ENCODE results near the gene ABCB8. TPM values are rescaled to one million over a fixed set of nuclear protein-coding genes. Genes with fewer than 3 reads are reported as not detected.
"Not testable (repeated sequence)": the region's sequence is repeated elsewhere in the genome, so short reads cannot be mapped to it uniquely, and the experiment has no call there.

Gene ABCB8
- total RNA-seq, 1 donor from 2014 or later = 32.4 TPM

DNA sequence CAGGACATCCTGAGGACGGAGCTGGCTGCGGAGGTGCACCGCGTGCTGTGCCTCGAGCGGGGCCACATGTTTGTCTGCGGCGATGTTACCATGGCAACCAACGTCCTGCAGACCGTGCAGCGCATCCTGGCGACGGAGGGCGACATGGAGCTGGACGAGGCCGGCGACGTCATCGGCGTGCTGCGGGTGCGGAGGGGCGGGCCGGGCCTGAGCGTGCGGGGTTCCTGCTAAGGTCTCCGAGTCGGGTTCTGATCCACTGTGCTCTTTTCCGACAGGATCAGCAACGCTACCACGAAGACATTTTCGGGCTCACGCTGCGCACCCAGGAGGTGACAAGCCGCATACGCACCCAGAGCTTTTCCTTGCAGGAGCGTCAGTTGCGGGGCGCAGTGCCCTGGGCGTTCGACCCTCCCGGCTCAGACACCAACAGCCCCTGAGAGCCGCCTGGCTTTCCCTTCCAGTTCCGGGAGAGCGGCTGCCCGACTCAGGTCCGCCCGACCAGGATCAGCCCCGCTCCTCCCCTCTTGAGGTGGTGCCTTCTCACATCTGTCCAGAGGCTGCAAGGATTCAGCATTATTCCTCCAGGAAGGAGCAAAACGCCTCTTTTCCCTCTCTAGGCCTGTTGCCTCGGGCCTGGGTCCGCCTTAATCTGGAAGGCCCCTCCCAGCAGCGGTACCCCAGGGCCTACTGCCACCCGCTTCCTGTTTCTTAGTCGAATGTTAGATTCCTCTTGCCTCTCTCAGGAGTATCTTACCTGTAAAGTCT is 14.3 kb upstream of the ABCB8 start:
- DNase-seq (ENCODE audit: low spot score) = peak; percentile 73

DNA sequence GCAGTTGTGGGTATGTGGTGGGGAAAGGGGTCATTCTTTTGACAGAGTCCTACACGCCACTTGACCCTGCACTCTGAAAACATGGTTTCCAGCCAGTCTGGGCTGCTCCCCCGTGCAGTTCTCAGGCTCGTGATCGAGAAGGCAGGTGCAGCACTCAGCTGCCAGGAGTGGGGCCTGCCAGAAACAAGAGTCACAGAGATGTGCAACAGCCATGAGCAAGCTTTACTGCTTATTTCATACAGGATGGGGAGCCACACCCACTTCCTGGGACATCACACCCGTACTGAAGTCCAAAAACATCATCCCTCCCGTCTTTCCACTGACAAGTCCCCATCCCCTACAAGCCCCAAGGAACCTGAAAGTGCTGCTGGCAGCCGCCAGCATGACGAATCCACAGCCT is 13.3 kb upstream of the ABCB8 start:
- no peak for DNase-seq (ENCODE audit: low spot score)

GRCh38 chr7:151015967-151016366 is 12.3 kb upstream of the ABCB8 start:
- no peak for DNase-seq (ENCODE audit: low spot score)

DNA sequence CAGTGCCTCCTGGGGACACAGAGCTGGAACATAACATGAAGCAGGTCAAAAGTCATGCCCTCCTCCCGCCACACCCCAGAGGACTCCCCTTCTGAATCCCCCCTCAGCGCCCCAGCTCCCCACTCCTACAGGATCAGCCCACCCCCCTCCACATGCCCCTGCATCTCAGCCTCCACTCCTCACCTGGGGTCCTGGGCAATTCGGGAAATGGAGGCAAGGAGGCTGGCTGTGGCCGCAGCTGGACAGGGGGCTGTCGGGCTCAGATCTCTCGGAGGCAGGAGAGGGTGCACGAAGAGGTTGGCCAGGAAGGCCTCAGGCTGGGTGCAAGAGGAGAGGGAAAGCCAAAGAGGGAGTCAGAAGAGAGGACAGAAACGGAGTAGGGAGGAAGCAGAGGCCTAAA is 11.7 kb upstream of the ABCB8 start:
- no peak for DNase-seq (ENCODE audit: low spot score)

DNA sequence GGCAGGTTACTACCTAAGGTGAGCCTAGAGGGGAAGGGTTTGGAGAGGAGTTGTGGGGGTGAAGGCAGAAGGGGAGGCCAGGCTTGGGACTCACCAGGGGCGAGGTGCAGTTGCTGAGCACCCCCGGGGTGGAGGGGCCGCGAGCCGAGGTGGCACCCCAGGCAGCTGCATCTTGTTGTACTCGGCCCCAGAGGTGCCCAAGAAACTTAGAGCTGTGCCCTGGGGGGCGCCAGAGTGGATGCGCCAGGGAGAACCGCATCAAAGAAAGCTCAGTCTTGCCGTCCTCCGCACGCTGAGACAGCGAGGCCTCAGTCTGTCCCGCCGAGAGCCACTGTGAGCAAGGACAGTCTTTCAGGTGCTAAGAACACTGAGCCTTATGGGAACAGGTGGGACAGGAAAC is 11.3 kb upstream of the ABCB8 start:
- no peak for DNase-seq (ENCODE audit: low spot score)

- DNase-seq (ENCODE audit: low spot score) = no peak
Measured at GRCh38 chr7:151017370-151017952, 10.8 kb upstream of the ABCB8 start.

DNA sequence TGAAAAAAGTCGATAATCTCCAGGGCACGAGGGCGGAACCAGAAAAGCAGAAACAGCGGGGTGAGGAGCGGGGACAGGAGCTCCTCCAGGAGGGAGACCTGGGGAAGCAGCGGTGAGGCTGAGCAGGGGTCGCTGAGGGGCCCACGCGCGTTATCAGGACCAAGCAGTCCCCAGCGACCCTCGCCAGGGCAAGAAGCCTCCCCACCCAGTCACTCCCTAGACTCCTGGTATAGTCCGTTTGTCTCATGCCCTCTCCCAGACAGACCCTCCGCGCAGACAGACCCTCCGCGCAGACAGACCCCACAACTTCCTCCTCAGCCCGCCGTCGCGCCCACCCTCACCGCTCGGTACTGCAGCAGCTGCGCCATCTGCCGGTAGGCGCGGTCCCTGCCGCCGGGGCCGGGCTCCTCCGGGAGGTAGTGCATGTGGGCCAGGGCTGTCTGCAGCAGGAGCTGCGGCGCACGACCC is 10.3 kb upstream of the ABCB8 start:
- peak; percentile 66 for DNase-seq (ENCODE audit: low spot score)

GRCh38 chr7:151018421-151019129 is 9.7 kb upstream of the ABCB8 start:
- DNase-seq (ENCODE audit: low spot score) = no peak

- no peak for DNase-seq (ENCODE audit: low spot score)
Measured at GRCh38 chr7:151019130-151019447, 9.2 kb upstream of the ABCB8 start.

- no peak for DNase-seq (ENCODE audit: low spot score)
Measured at GRCh38 chr7:151020231-151020630, 8.0 kb upstream of the ABCB8 start.

DNA sequence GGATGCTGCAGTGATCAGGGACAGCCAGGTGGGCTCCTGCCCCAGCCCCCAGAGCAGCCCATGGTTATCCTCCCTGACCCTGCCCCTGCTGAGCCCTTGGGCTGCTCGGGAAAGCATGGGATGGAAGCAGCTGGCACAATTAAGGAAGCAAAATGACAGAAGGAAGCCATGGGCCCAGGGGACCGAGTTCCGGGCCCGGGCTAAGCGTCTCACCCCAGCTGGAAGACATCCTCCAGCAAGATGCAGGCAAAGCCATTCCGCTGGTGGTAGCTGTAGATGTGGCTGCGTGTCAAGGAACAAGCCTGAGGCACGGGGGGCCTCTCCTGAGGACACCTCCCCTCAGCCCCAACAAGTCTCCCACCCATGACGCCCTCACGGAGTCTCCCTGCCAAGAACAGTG is 5.0 kb upstream of the ABCB8 start:
- DNase-seq (ENCODE audit: low spot score) = no peak

DNA sequence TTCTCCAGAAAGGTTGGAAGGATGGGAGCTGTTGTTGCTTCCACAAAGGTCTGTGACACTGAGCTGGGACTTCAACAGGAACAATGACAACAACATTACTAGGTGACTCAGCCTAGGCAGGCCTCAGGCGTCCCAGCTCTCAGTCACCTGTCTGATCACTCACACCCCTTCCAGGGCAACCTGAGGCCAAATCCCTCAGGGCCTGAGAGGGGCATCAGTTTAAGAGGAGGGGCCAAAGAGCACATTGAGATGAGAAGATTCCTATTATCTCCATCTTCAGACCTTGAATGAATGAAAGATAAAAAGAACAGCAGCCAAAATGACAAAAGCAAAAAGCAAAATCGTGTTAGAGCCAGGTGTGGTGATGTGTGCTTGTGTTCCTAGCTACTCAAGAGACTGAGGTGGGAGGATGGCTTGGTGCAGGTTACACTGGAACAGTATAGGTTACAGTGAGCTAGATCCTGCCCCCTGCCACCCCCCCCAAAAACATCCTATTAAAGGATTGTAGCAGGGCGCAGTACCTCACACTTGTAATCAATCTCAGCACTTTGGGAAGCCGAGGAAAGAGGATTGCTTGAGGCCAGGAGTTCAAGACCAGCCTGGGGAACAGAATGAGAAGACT is 3.7 kb upstream of the ABCB8 start, which contains the start of gene ATG9B:
Gene ATG9B, minus strand, starts transcription at position 60 of the 622 bp plus-strand sequence. CDS start 71 bp downstream, outside the sequence.
- no peak for DNase-seq (ENCODE audit: low spot score)

- DNase-seq (ENCODE audit: low spot score) = no peak
Measured at GRCh38 chr7:151025924-151026671, 2.2 kb upstream of the ABCB8 start.

GRCh38 chr7:151026771-151027727 is 1.2 kb upstream of the ABCB8 start:
- not testable (repeated sequence) for DNase-seq (ENCODE audit: low spot score)

DNA sequence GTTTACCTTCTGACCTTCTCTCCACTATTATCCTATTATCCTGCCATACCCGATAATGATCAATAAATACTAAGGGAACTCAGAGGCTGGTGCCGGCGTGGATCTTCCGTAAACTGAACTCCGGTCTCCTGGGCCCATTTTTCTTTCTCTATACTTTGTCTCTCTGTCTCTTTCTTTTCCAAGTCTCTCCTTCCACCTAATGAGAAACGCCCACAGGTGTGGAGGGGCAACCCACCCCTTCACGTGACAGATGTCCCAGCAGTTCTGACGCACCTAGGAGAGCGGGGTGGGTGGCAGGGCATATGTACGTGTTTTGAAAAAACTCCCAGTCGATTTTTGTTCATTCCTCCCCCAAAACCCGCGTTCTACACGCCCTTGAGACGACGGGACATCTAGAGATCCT is 521 bp upstream of the ABCB8 start:
- DNase-seq (ENCODE audit: low spot score) = not testable (repeated sequence)

GRCh38 chr7:151028948-151029501 is 775 bp downstream of the ABCB8 start:
- DNase-seq (ENCODE audit: low spot score) = no peak

- no peak for DNase-seq (ENCODE audit: low spot score)
Measured at GRCh38 chr7:151031011-151031410, 2.8 kb downstream of the ABCB8 start.

DNA sequence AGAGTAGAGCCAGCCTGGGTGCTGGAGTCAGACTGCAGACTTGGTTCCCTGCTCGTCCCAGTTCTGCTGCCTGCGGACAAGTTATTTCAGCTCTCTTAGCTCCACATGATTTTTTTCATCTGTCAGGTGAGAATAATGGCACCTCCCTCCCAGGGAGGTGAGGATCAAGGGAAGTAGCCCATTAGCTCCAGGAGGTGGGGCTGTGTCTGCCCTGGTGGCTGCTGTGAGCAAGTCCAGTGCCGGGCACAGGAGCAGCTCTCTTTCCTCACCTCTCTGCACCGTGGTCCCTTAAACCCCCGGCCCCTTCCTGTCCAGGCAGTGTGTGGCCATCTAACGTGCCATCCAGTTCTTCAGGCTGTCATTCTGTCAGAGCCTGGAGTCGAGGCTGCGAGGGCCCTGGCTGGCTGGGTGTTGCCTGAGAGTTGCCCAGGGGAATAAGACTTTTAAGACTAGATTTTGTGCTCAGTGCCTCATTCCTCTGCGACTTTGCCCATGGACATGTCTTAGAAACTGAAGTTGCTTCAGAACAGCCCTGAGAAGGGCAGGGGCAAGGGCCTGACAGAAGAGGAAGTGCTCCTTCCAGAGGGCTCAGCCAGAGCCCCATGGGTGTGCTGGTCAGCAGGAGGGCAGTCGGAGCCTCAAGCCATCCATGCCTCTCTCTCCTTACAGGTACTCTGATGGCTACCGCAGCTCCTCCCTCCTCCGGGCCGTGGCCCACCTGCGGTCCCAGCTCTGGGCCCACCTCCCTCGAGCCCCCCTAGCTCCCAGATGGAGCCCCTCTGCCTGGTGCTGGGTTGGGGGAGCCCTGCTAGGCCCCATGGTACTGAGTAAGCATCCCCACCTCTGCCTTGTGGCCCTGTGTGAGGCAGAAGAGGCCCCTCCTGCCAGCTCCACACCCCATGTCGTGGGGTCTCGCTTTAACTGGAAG is 5.0 kb downstream of the ABCB8 start:
- DNase-seq (ENCODE audit: low spot score) = no peak

GRCh38 chr7:151033864-151034249 is 5.6 kb downstream of the ABCB8 start:
- DNase-seq (ENCODE audit: low spot score) = no peak

Measured in ureter (tissue), 1 donor.